NCI-H2029 (cell line): ENCODE results near the gene ALKBH4.
"Not testable (repeated sequence)": the region's sequence is repeated elsewhere in the genome, so short reads cannot be mapped to it uniquely, and the experiment has no call there.

Experiments
- DNase-seq: peaks from one replicate; lab custom pipeline; 2025; lab: John Stamatoyannopoulos, UW

Gene ALKBH4

GRCh38 chr7:102464577-102465280 lies at the start of gene ALKBH4, which contains the start of gene LRWD1:
Gene ALKBH4 (minus strand): TSS chr7:102464863. CDS start chr7:102464836, 27 bp downstream.
Gene LRWD1 (plus strand): TSS chr7:102464984. CDS start chr7:102465081, 97 bp downstream.
- peak; percentile 78 for DNase-seq

- not testable (repeated sequence) for DNase-seq
These were observed 48.1 kb upstream of the ALKBH4 start for GRCh38 chr7:102512642-102513221.

GRCh38 chr7:102511860-102512522 lies 47.3 kb upstream of the ALKBH4 start:
- not testable (repeated sequence) for DNase-seq

GRCh38 chr7:102510575-102510974 lies 45.9 kb upstream of the ALKBH4 start:
- not testable (repeated sequence) for DNase-seq

GRCh38 chr7:102507410-102508088 lies 42.9 kb upstream of the ALKBH4 start:
- DNase-seq: not testable (repeated sequence)

GRCh38 chr7:102505298-102506185 lies 40.9 kb upstream of the ALKBH4 start:
- DNase-seq: not testable (repeated sequence)

- DNase-seq: not testable (repeated sequence)
These were observed 38.5 kb upstream of the ALKBH4 start for GRCh38 chr7:102503141-102503540.

GRCh38 chr7:102498321-102498720 lies 33.7 kb upstream of the ALKBH4 start:
- not testable (repeated sequence) for DNase-seq

- DNase-seq: not testable (repeated sequence)
These were observed 32.6 kb upstream of the ALKBH4 start for GRCh38 chr7:102497308-102497707.

GRCh38 chr7:102496861-102497260 lies 32.2 kb upstream of the ALKBH4 start:
- not testable (repeated sequence) for DNase-seq

- DNase-seq: not testable (repeated sequence)
These were observed 29.9 kb upstream of the ALKBH4 start for GRCh38 chr7:102494473-102495149.

- DNase-seq: not testable (repeated sequence)
These were observed 29.4 kb upstream of the ALKBH4 start for GRCh38 chr7:102494026-102494425.

GRCh38 chr7:102493220-102493935 lies 28.7 kb upstream of the ALKBH4 start:
- not testable (repeated sequence) for DNase-seq

GRCh38 chr7:102490529-102491075 lies 25.9 kb upstream of the ALKBH4 start:
- not testable (repeated sequence) for DNase-seq

- not testable (repeated sequence) for DNase-seq
These were observed 19.7 kb upstream of the ALKBH4 start for GRCh38 chr7:102484317-102484716.

GRCh38 chr7:102481962-102482361 lies 17.3 kb upstream of the ALKBH4 start:
- not testable (repeated sequence) for DNase-seq

- DNase-seq: not testable (repeated sequence)
These were observed 15.4 kb upstream of the ALKBH4 start for GRCh38 chr7:102479982-102480637.

- DNase-seq: not testable (repeated sequence)
These were observed 14.5 kb upstream of the ALKBH4 start for GRCh38 chr7:102479209-102479584.
